ENCODE measurements around the gene ACSS1. TPM values are rescaled to one million over a fixed set of nuclear protein-coding genes. Genes with fewer than 3 reads are reported as not detected.

ACSS1 gene
- total RNA-seq, 1 experiment from 2014 or later = 12.8 TPM

GRCh38 chr20:25018841-25019240 is 39.1 kb downstream of the ACSS1 start:
- Histone ChIP-seq H3K9me2 (ENCODE audit: insufficient read depth) (no peaks in the 10 kb centered on the region), H3F3A (ENCODE audit: insufficient read depth, low read depth) (peaks cover 38% of the 10 kb centered on the region), H3K27me3 (ENCODE audit: insufficient read depth, low read depth) (no peaks in the 10 kb centered on the region), H3K4me2 (peak overlapping the region; percentile 66), H3K36me3 (ENCODE audit: low read depth) (no peaks in the 10 kb centered on the region), H3K27ac (no peak overlapping the region), H3K4me1 (replicated peaks; ENCODE audit: insufficient read depth) (peaks cover 48% of the 10 kb centered on the region), H4K20me1 (ENCODE audit: insufficient read depth) (no peaks in the 10 kb centered on the region), H3K79me2 (ENCODE audit: low read depth) (no peaks in the 10 kb centered on the region), H3K4me3 (no peak overlapping the region), H3K9me3 (ENCODE audit: insufficient read depth, low read depth) (no peaks in the 10 kb centered on the region), H2AFZ (no peak overlapping the region)
- TF ChIP-seq CTCF (conservative IDR thresholded peaks at IDR 0.05) (no peak), EZH2 (IDR thresholded peaks at IDR 0.05; ENCODE audit: low read depth) (no peak)
- ChIA-PET POLR2A (ENCODE audit: unreplicated experiment) (no interaction called here), CTCF (no interaction called here)
- BruUV-seq (replicated peaks) = no TSS peak
- intact Hi-C loops (cut with micrococcal nuclease; ENCODE audit: unreplicated experiment) = loop anchor here (5.0 kb wide), 2 partner anchors 38 to 158 kb away; partner anchors contain the start of gene ACSS1
- DNase-seq = no peak

GRCh38 chr20:25018425-25018824 is 39.5 kb downstream of the ACSS1 start:
- Histone ChIP-seq H3F3A (ENCODE audit: insufficient read depth, low read depth) (peaks cover 38% of the 10 kb centered on the region), H3K9me2 (ENCODE audit: insufficient read depth) (no peaks in the 10 kb centered on the region), H3K4me3 (no peak overlapping the region), H3K27me3 (ENCODE audit: insufficient read depth, low read depth) (no peaks in the 10 kb centered on the region), H3K79me2 (ENCODE audit: low read depth) (no peaks in the 10 kb centered on the region), H3K36me3 (ENCODE audit: low read depth) (no peaks in the 10 kb centered on the region), H3K9me3 (ENCODE audit: insufficient read depth, low read depth) (no peaks in the 10 kb centered on the region), H3K4me1 (replicated peaks; ENCODE audit: insufficient read depth) (peaks cover 47% of the 10 kb centered on the region), H4K20me1 (ENCODE audit: insufficient read depth) (no peaks in the 10 kb centered on the region), H3K27ac (no peak overlapping the region), H2AFZ (no peak overlapping the region), H3K4me2 (peak overlapping the region; percentile 66)
- POLR2A ChIA-PET (ENCODE audit: unreplicated experiment) = no interaction called here
- intact Hi-C loops (cut with micrococcal nuclease; ENCODE audit: unreplicated experiment) = loop anchor here (5.0 kb wide), 2 partner anchors 39 to 159 kb away; partner anchors contain the start of gene ACSS1
- TF ChIP-seq CTCF (conservative IDR thresholded peaks at IDR 0.05) (no peak), EZH2 (IDR thresholded peaks at IDR 0.05; ENCODE audit: low read depth) (no peak)
- CTCF ChIA-PET = no interaction called here
- peak in 1 of 2 experiments; percentile 43 for DNase-seq
- no TSS peak for BruUV-seq (replicated peaks)

GRCh38 chr20:25017257-25017803 is 40.6 kb downstream of the ACSS1 start:
- Histone ChIP-seq H3K9me3 (ENCODE audit: insufficient read depth, low read depth) (no peaks in the 10 kb centered on the region), H3K4me3 (peak overlapping the region; percentile 14; the same call in 1 of the 2 replicates), H3K4me2 (peak overlapping the region; percentile 66), H3K27ac (peak overlapping the region; percentile 17; the same call in 1 of the 2 replicates), H3K27me3 (ENCODE audit: insufficient read depth, low read depth) (no peaks in the 10 kb centered on the region), H4K20me1 (ENCODE audit: insufficient read depth) (no peaks in the 10 kb centered on the region), H3K79me2 (ENCODE audit: low read depth) (no peaks in the 10 kb centered on the region), H3F3A (ENCODE audit: insufficient read depth, low read depth) (peaks cover 30% of the 10 kb centered on the region), H3K9me2 (ENCODE audit: insufficient read depth) (no peaks in the 10 kb centered on the region), H2AFZ (no peak overlapping the region), H3K36me3 (ENCODE audit: low read depth) (no peaks in the 10 kb centered on the region), H3K4me1 (replicated peaks; ENCODE audit: insufficient read depth) (peaks cover 36% of the 10 kb centered on the region)
- DNase-seq = peak; percentile 87 to 94
- ChIA-PET POLR2A (ENCODE audit: unreplicated experiment) (interaction anchor here (0.6 kb wide), 1 partner anchor 646 kb away, joined by 9 read pairs; no protein-coding TSS in a partner anchor), CTCF (interaction anchor here (0.6 to 0.7 kb wide), 2 partner anchors 30 to 35 kb away, joined by 3 read pairs; no protein-coding TSS in a partner anchor)
- intact Hi-C loops (cut with micrococcal nuclease; ENCODE audit: unreplicated experiment) = loop anchor here (5.0 kb wide), 2 partner anchors 40 to 160 kb away; partner anchors contain the start of gene ACSS1
- no peak for TF ChIP-seq EZH2 (IDR thresholded peaks at IDR 0.05; ENCODE audit: low read depth)
- no TSS peak for BruUV-seq (replicated peaks)
